ENCODE results near the gene FMN2.

DNA sequence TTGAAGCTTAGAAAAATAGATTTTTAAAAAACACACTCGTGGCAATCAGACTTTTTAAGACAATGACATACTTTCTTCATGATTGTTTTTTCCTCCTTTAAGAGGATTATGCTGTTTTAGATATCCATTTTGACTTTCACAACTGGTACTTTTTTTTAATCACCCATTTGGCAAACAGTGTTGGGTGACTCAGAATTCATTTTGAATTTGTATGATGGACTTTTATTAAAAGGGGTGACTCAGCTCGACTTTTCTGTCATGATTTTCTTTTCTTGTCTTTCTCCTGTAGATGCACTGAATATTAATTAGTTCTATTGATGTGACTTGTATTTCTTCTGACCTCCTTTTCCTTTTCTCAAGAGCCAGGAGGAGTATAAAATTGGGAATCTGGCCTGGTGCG, 44.7 kb downstream of the FMN2 start:
- TF ChIP-seq, protein P1, sequence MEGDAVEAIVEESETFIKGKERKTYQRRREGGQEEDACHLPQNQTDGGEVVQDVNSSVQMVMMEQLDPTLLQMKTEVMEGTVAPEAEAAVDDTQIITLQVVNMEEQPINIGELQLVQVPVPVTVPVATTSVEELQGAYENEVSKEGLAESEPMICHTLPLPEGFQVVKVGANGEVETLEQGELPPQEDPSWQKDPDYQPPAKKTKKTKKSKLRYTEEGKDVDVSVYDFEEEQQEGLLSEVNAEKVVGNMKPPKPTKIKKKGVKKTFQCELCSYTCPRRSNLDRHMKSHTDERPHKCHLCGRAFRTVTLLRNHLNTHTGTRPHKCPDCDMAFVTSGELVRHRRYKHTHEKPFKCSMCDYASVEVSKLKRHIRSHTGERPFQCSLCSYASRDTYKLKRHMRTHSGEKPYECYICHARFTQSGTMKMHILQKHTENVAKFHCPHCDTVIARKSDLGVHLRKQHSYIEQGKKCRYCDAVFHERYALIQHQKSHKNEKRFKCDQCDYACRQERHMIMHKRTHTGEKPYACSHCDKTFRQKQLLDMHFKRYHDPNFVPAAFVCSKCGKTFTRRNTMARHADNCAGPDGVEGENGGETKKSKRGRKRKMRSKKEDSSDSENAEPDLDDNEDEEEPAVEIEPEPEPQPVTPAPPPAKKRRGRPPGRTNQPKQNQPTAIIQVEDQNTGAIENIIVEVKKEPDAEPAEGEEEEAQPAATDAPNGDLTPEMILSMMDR (IDR thresholded peaks at IDR 0.05; ENCODE audit: insufficient read depth, low read length): no peak
- no peak for TF ChIP-seq POLR2AphosphoS5 (IDR thresholded peaks at IDR 0.05; ENCODE audit: low read depth)
- TF ChIP-seq, protein P2, sequence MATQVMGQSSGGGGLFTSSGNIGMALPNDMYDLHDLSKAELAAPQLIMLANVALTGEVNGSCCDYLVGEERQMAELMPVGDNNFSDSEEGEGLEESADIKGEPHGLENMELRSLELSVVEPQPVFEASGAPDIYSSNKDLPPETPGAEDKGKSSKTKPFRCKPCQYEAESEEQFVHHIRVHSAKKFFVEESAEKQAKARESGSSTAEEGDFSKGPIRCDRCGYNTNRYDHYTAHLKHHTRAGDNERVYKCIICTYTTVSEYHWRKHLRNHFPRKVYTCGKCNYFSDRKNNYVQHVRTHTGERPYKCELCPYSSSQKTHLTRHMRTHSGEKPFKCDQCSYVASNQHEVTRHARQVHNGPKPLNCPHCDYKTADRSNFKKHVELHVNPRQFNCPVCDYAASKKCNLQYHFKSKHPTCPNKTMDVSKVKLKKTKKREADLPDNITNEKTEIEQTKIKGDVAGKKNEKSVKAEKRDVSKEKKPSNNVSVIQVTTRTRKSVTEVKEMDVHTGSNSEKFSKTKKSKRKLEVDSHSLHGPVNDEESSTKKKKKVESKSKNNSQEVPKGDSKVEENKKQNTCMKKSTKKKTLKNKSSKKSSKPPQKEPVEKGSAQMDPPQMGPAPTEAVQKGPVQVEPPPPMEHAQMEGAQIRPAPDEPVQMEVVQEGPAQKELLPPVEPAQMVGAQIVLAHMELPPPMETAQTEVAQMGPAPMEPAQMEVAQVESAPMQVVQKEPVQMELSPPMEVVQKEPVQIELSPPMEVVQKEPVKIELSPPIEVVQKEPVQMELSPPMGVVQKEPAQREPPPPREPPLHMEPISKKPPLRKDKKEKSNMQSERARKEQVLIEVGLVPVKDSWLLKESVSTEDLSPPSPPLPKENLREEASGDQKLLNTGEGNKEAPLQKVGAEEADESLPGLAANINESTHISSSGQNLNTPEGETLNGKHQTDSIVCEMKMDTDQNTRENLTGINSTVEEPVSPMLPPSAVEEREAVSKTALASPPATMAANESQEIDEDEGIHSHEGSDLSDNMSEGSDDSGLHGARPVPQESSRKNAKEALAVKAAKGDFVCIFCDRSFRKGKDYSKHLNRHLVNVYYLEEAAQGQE (IDR thresholded peaks at IDR 0.05; ENCODE audit: insufficient replicate concordance, low read depth): no peak
- TF ChIP-seq SPI1 (IDR thresholded peaks at IDR 0.05; ENCODE audit: borderline replicate concordance, low read depth): no peak
